IMR-90 (cell line): ENCODE measurements around the gene LRRC8B. TPM values are rescaled to one million over a fixed set of nuclear protein-coding genes. Genes with fewer than 3 reads are reported as not detected.

Experiments used
- ATAC-seq: fragments of 200-7000 bp; cut with Tn5 transposase; 2 replicates; pipeline ENCODE4 v1.9.1; 2020; ENCODE audit warnings: low read depth, mild to moderate bottlenecking, moderate library complexity
- BruUV-seq: library from RNA; stranded (reverse); fragments of 400-500 nt; replicated peaks from 2 replicates; lab custom pipeline; 2021; lab: Mats Ljungman, UMichigan
- CTCF ChIA-PET: fragments of 300-600 bp; formaldehyde crosslinking; extraction: SDS; loops from one replicate; lab custom pipeline; 2021; ENCODE audit warnings: antibody characterized with exemption; lab: Yijun Ruan, JAX
- POLR2A ChIA-PET: fragments of 300-600 bp; sonication (Branson Sonifier 250); formaldehyde crosslinking; loops from one replicate; lab custom pipeline; 2022; ENCODE audit warnings: antibody characterized with exemption; ENCODE audit not compliant: unreplicated experiment; lab: Charles Lee
- DNase-seq: peaks from one replicate; pipeline ENCODE4 v3.0.0; 2013
- H2AFZ ChIP-seq: replicated peaks from 2 replicates; pipeline ENCODE3; 2013; ENCODE audit warnings: low read length, mild to moderate bottlenecking; ENCODE audit not compliant: poor library complexity
- H2AK5ac ChIP-seq: 2 replicates; pipeline ENCODE4 v1.6.1; 2013; ENCODE audit warnings: low read depth, low read length, inconsistent platforms
- H2AK9ac ChIP-seq: replicated peaks from 2 replicates; pipeline ENCODE3; 2013; ENCODE audit warnings: mild to moderate bottlenecking, low read depth, low read length, moderate library complexity; ENCODE audit not compliant: poor library complexity
- H2BK120ac ChIP-seq: 2 replicates; pipeline ENCODE4 v1.6.1; 2013; ENCODE audit warnings: low read depth, low read length, inconsistent platforms
- H2BK15ac ChIP-seq: 3 replicates; pipeline ENCODE4 v1.6.1; 2013; ENCODE audit warnings: low read depth, low read length, inconsistent platforms
- H2BK20ac ChIP-seq: 2 replicates; pipeline ENCODE4 v1.6.1; 2013; ENCODE audit warnings: low read depth, mild to moderate bottlenecking, inconsistent platforms, low read length, moderate library complexity
- H2BK5ac ChIP-seq: 2 replicates; pipeline ENCODE4 v1.6.1; 2013; ENCODE audit warnings: mild to moderate bottlenecking, low read depth, low read length, inconsistent platforms; ENCODE audit not compliant: poor library complexity, severe bottlenecking
- H3K14ac ChIP-seq: replicated peaks from 2 replicates; pipeline ENCODE4 v1.6.1; 2013; ENCODE audit warnings: low read depth, low read length, inconsistent platforms
- H3K18ac ChIP-seq: 2 replicates; pipeline ENCODE4 v1.6.1; 2013; ENCODE audit warnings: low read depth, low read length, control low read depth
- H3K23ac ChIP-seq: 2 replicates; pipeline ENCODE4 v1.6.1; 2013; ENCODE audit warnings: low read depth, low read length, inconsistent platforms
- H3K27ac ChIP-seq: 2 replicates; pipeline ENCODE4 v1.5.1; 2013; ENCODE audit warnings: mild to moderate bottlenecking, control low read depth, low read length; ENCODE audit not compliant: insufficient read depth
- H3K27me3 ChIP-seq: 2 replicates; pipeline ENCODE4 v1.6.1; 2013; ENCODE audit warnings: low read length; ENCODE audit not compliant: control insufficient read depth, insufficient read depth
- H3K36me3 ChIP-seq: 2 replicates; pipeline ENCODE4 v1.6.1; 2013; ENCODE audit warnings: low read length, mixed read lengths; ENCODE audit not compliant: control insufficient read depth, insufficient read depth
- H3K4ac ChIP-seq: 2 replicates; pipeline ENCODE4 v1.6.1; 2013; ENCODE audit warnings: low read depth, low read length, inconsistent platforms
- H3K4me1 ChIP-seq: 2 replicates; pipeline ENCODE4 v1.6.1; 2013; ENCODE audit warnings: low read length, mixed read lengths; ENCODE audit not compliant: control insufficient read depth, insufficient read depth
- H3K4me2 ChIP-seq: 2 replicates; pipeline ENCODE4 v1.6.1; 2013; ENCODE audit warnings: low read depth, mild to moderate bottlenecking, control low read depth, low read length, moderate library complexity
- H3K4me3 ChIP-seq: 2 replicates; pipeline ENCODE4 v1.5.1; 2013; ENCODE audit warnings: low read depth, mild to moderate bottlenecking, control low read depth, low read length, moderate library complexity; ENCODE audit not compliant: insufficient read depth
- H3K56ac ChIP-seq: 2 replicates; pipeline ENCODE4 v1.6.1; 2013; ENCODE audit warnings: low read length, inconsistent platforms; ENCODE audit not compliant: insufficient read depth; ENCODE audit errors: extremely low read depth
- H3K79me1 ChIP-seq, 2 experiments: 2 replicates each; pipeline ENCODE4 v1.6.1; 2013; ENCODE audit warnings: low read length in 2 of 2, inconsistent platforms in 1 of 2, low read depth in 1 of 2
- H3K9ac ChIP-seq: 2 replicates; pipeline ENCODE4 v1.6.1; 2013; ENCODE audit warnings: low read depth, low read length, control low read depth
- H3K9me1 ChIP-seq: 2 replicates; pipeline ENCODE4 v1.6.1; 2013; ENCODE audit warnings: low read length, inconsistent platforms; ENCODE audit not compliant: insufficient read depth
- H3K9me3 ChIP-seq: 2 replicates; pipeline ENCODE4 v1.6.1; 2013; ENCODE audit warnings: low read length; ENCODE audit not compliant: control insufficient read depth, insufficient read depth
- H4K20me1 ChIP-seq: 2 replicates; pipeline ENCODE4 v1.6.1; 2013; ENCODE audit warnings: low read length, inconsistent platforms; ENCODE audit not compliant: insufficient read depth
- H4K5ac ChIP-seq: 2 replicates; pipeline ENCODE4 v1.6.1; 2013; ENCODE audit warnings: mild to moderate bottlenecking, low read depth, low read length, control low read depth
- H4K8ac ChIP-seq, 2 experiments: 2 replicates each; pipeline ENCODE4 v1.6.1; 2013; ENCODE audit warnings: low read depth in 2 of 2, low read length in 2 of 2, control low read depth in 1 of 2, inconsistent platforms in 1 of 2
- H4K91ac ChIP-seq: 2 replicates; pipeline ENCODE4 v1.6.1; 2013; ENCODE audit warnings: low read depth, low read length, inconsistent platforms; ENCODE audit not compliant: insufficient read depth
- CEBPB ChIP-seq: IDR thresholded peaks from 2 replicates; pipeline ENCODE4 v1.6.1; 2012; ENCODE audit warnings: low read depth, low read length, improper control_type of control experiment
- CHD1 ChIP-seq: IDR thresholded peaks from 2 replicates; pipeline ENCODE4 v1.6.1; 2012; ENCODE audit warnings: low read depth, low read length, improper control_type of control experiment
- ELK1 ChIP-seq: fragments of 150-350 bp; IDR thresholded peaks from 2 replicates; pipeline ENCODE4 v1.6.1; 2016; ENCODE audit warnings: low read depth, mild to moderate bottlenecking, low read length, moderate library complexity, borderline replicate concordance
- FOS ChIP-seq: fragments of 150-350 bp; IDR thresholded peaks from 2 replicates; pipeline ENCODE4 v1.6.1; 2016; ENCODE audit warnings: low read depth, low read length
- MAFK ChIP-seq: IDR thresholded peaks from 2 replicates; pipeline ENCODE4 v1.6.1; 2012; ENCODE audit warnings: low read depth, low read length, improper control_type of control experiment
- MAZ ChIP-seq: IDR thresholded peaks from 2 replicates; pipeline ENCODE4 v1.6.1; 2012; ENCODE audit warnings: low read depth, mild to moderate bottlenecking, low read length, improper control_type of control experiment, moderate library complexity, borderline replicate concordance
- MXI1 ChIP-seq: IDR thresholded peaks from 2 replicates; pipeline ENCODE4 v1.6.1; 2012; ENCODE audit warnings: low read depth, mild to moderate bottlenecking, low read length, moderate library complexity, borderline replicate concordance
- NFE2L2 ChIP-seq: fragments of 150-350 bp; IDR thresholded peaks from 2 replicates; pipeline ENCODE4 v1.6.1; 2016; ENCODE audit warnings: low read depth, mild to moderate bottlenecking, low read length
- POLR2A ChIP-seq: IDR thresholded peaks from 2 replicates; pipeline ENCODE4 v1.6.1; 2012; ENCODE audit warnings: mild to moderate bottlenecking, low read depth, low read length
- RAD21 ChIP-seq: IDR thresholded peaks from 2 replicates; pipeline ENCODE4 v1.6.1; 2012; ENCODE audit warnings: low read length, improper control_type of control experiment
- RCOR1 ChIP-seq: IDR thresholded peaks from 2 replicates; pipeline ENCODE4 v1.6.1; 2012; ENCODE audit warnings: mild to moderate bottlenecking, low read length, improper control_type of control experiment; ENCODE audit not compliant: insufficient replicate concordance
- RFX5 ChIP-seq: IDR thresholded peaks from 2 replicates; pipeline ENCODE4 v1.8.0; 2012; ENCODE audit warnings: low read depth, mild to moderate bottlenecking, low read length, moderate library complexity
- SMC3 ChIP-seq: fragments of 150-350 bp; IDR thresholded peaks from 2 replicates; pipeline ENCODE4 v1.6.1; 2016; ENCODE audit warnings: low read depth, mild to moderate bottlenecking, antibody characterized with exemption, low read length, moderate library complexity
- USF2 ChIP-seq: fragments of 150-350 bp; IDR thresholded peaks from 2 replicates; pipeline ENCODE4 v1.6.1; 2017; ENCODE audit warnings: mild to moderate bottlenecking, antibody characterized with exemption, low read length, low read depth
- WGBS, 2 experiments: methylation state at CpG; one replicate each; pipeline versions ENCODE4 v1.1.5 to v1.1.7; 2013; ENCODE audit warnings: missing lambda C conversion rate in 2 of 2; ENCODE audit not compliant: insufficient read length in 1 of 2; ENCODE audit errors: extremely low coverage in 2 of 2; 5-methylcytosine and 5-hydroxymethylcytosine counted together
- dilution Hi-C: fragments of 300-500 bp; cut with HindIII; formaldehyde crosslinking; loops from one replicate; pipeline ENCODE4 v1.14.3; 2018; ENCODE audit warnings: low sequenced_read_pairs; ENCODE audit not compliant: unreplicated experiment
- in situ Hi-C: fragments of 300-500 bp; cut with MboI; formaldehyde crosslinking; loops from 3 replicates; pipeline ENCODE4 v1.14.3; 2019; ENCODE audit warnings: low sequenced_read_pairs, inconsistent platforms, mixed read lengths
- intact Hi-C: fragments of 100-400 bp; cut with micrococcal nuclease; formaldehyde crosslinking; loops from 2 replicates; pipeline ENCODE4 v1.10.0; 2022
- polyA plus RNA-seq, 3 experiments: library from polyadenylated mRNA; depleted of rRNA; stranded (reverse); fragments of >200 nt; gene quantifications; 2 replicates each; pipeline ENCODE4 v1.2.3, GENCODE V29; 2012; ENCODE audit warnings: low replicate concordance in 1 of 3
- total RNA-seq: library from RNA; depleted of rRNA; stranded (reverse); fragments of >200 nt; gene quantifications from 2 replicates; pipeline ENCODE4 v1.2.3, GENCODE V29; 2012

LRRC8B gene
- total and polyA plus RNA-seq, 2 of the 4 experiments (the other 2 are of a cell fraction) = 0.74 to 1.8 TPM

- dilution Hi-C loops = no loop called here
- no CpG with 5 or more reads among the region's 3 CpGs for WGBS, 2 experiments
- H2BK20ac ChIP-seq = no peak overlapping the region
- H4K8ac ChIP-seq = no peak overlapping the region
- no peak overlapping the region for H2AK5ac ChIP-seq
- H3K4me2 ChIP-seq = no peak overlapping the region
- H3K9me3 ChIP-seq = no peaks in the 10 kb centered on the region
- no peak overlapping the region for H3K23ac ChIP-seq
- no peak overlapping the region for H3K27ac ChIP-seq
- ATAC-seq = no peak
- intact Hi-C loops = no loop called here
- H3K79me1 ChIP-seq = no peaks in the 10 kb centered on the region
- in situ Hi-C loops = no loop called here
- no TSS peak for BruUV-seq
- H2BK120ac ChIP-seq = no peak overlapping the region
- H3K4me3 ChIP-seq = no peak overlapping the region
- no peak overlapping the region for H4K91ac ChIP-seq
- peak overlapping the region; percentile 33 for H2AK9ac ChIP-seq
- H2BK15ac ChIP-seq = no peak overlapping the region
- no peak overlapping the region for H3K9ac ChIP-seq
- H3K4ac ChIP-seq = no peak overlapping the region
- no peaks in the 10 kb centered on the region for H3K4me1 ChIP-seq
- no peak for DNase-seq
- H4K20me1 ChIP-seq = no peaks in the 10 kb centered on the region
- H3K36me3 ChIP-seq = no peaks in the 10 kb centered on the region
- H2BK5ac ChIP-seq = no peak overlapping the region
- CTCF ChIA-PET = no interaction called here
- H3K14ac ChIP-seq = no peak overlapping the region
- no peak overlapping the region for H2AFZ ChIP-seq
- H3K27me3 ChIP-seq = no peaks in the 10 kb centered on the region
- no peaks in the 10 kb centered on the region for H3K9me1 ChIP-seq
- TF ChIP-seq POLR2A = no peak
- no peak for TF ChIP-seq NFE2L2
- TF ChIP-seq FOS = no peak
- no peak for TF ChIP-seq RCOR1
- TF ChIP-seq CHD1 = no peak
- TF ChIP-seq SMC3 = no peak
- TF ChIP-seq MAFK = no peak
- TF ChIP-seq MAZ = no peak
- no peak for TF ChIP-seq RAD21
- TF ChIP-seq MXI1 = no peak
- TF ChIP-seq USF2 = no peak
- no peak for TF ChIP-seq ELK1
- TF ChIP-seq CEBPB = no peak
- no peak for TF ChIP-seq RFX5
- H3K56ac ChIP-seq = no peak overlapping the region
- POLR2A ChIA-PET = no interaction called here
- H4K5ac ChIP-seq = no peak overlapping the region
- no peak overlapping the region for H3K18ac ChIP-seq
Measured at GRCh38 chr1:89557445-89557825, 32.8 kb downstream of the LRRC8B start.
